RWPE2 (cell line): ENCODE data around the gene PLEKHM3.

Experiments
- ATAC-seq: fragments of 200-7000 bp; cut with Tn5 transposase; 3 replicates; pipeline ENCODE4 v1.9.1; 2021; ENCODE audit warnings: low read depth
- DNase-seq: peaks from one replicate; pipeline ENCODE4 v3.0.0-alpha.2; 2020; ENCODE audit warnings: low spot score
- H3K27ac ChIP-seq: fragments of 450-650 bp; 2 replicates; pipeline ENCODE4 v1.5.1; 2017; ENCODE audit warnings: mild to moderate bottlenecking; ENCODE audit not compliant: poor library complexity, severe bottlenecking
- H3K27me3 ChIP-seq: fragments of 250-450 bp; sonication (Bioruptor Pico); 2 replicates; pipeline ENCODE4 v1.5.1; 2021; ENCODE audit warnings: mild to moderate bottlenecking, moderate library complexity; ENCODE audit not compliant: insufficient read depth, poor library complexity, severe bottlenecking
- H3K36me3 ChIP-seq: fragments of 250-450 bp; sonication (Bioruptor Pico); 2 replicates; pipeline ENCODE4 v1.5.1; 2020; ENCODE audit warnings: low read depth, mild to moderate bottlenecking, moderate library complexity
- H3K4me1 ChIP-seq: fragments of 250-450 bp; sonication (Bioruptor Pico); 2 replicates; pipeline ENCODE4 v1.5.1; 2021; ENCODE audit warnings: mild to moderate bottlenecking, moderate library complexity; ENCODE audit not compliant: insufficient read depth, poor library complexity, severe bottlenecking
- H3K4me3 ChIP-seq: fragments of 250-450 bp; sonication (Bioruptor Pico); 2 replicates; pipeline ENCODE4 v1.5.1; 2021; ENCODE audit warnings: mild to moderate bottlenecking, moderate library complexity; ENCODE audit not compliant: severe bottlenecking
- H3K9me3 ChIP-seq: fragments of 250-450 bp; sonication (Bioruptor Pico); 2 replicates; pipeline ENCODE4 v1.5.1; 2021; ENCODE audit warnings: mild to moderate bottlenecking, moderate library complexity; ENCODE audit not compliant: severe bottlenecking
- CTCF ChIP-seq: fragments of 450-650 bp; IDR thresholded peaks from one replicate; pipeline ENCODE4 v1.5.1; 2017; ENCODE audit warnings: mild to moderate bottlenecking, moderate library complexity; ENCODE audit not compliant: poor library complexity, severe bottlenecking

Gene PLEKHM3

GRCh38 chr2:207792244-207792785 lies 233.0 kb downstream of the PLEKHM3 start:
- TF ChIP-seq CTCF: no peak
- Histone ChIP-seq H3K36me3 (no peaks in the 10 kb centered on the region), H3K27ac (peak overlapping the region; percentile 83), H3K4me1 (peaks cover 5% of the 10 kb centered on the region), H3K27me3 (no peaks in the 10 kb centered on the region), H3K9me3 (no peaks in the 10 kb centered on the region), H3K4me3 (no peak overlapping the region)
- ATAC-seq (peak; percentile 91), DNase-seq (no peak)

GRCh38 chr2:207791579-207792243 lies 233.6 kb downstream of the PLEKHM3 start:
- no peak for TF ChIP-seq CTCF
- peaks cover 5% of the 10 kb centered on the region for H3K4me1 ChIP-seq

GRCh38 chr2:207790898-207791297 lies 234.4 kb downstream of the PLEKHM3 start:
- Histone ChIP-seq H3K4me3 (no peak overlapping the region), H3K4me1 (peaks cover 5% of the 10 kb centered on the region), H3K27ac (peak overlapping the region; percentile 83), H3K27me3 (no peaks in the 10 kb centered on the region), H3K36me3 (no peaks in the 10 kb centered on the region), H3K9me3 (no peaks in the 10 kb centered on the region)
- TF ChIP-seq CTCF: no peak
- ATAC-seq: no peak
- DNase-seq: no peak

More at GRCh38 chr2:207791579-207792243, 233.6 kb downstream of the PLEKHM3 start:
- ATAC-seq (peak; percentile 60), DNase-seq (no peak)
- Histone ChIP-seq H3K9me3 (no peaks in the 10 kb centered on the region), H3K4me3 (no peak overlapping the region), H3K27me3 (no peaks in the 10 kb centered on the region), H3K27ac (peak overlapping the region; percentile 83), H3K36me3 (no peaks in the 10 kb centered on the region)

- ATAC-seq (no peak), DNase-seq (no peak)
- H3K4me1 ChIP-seq: peaks cover 9% of the 10 kb centered on the region
- TF ChIP-seq CTCF: no peak
- H3K27ac ChIP-seq: no peak overlapping the region
- H3K36me3 ChIP-seq: no peaks in the 10 kb centered on the region
- H3K9me3 ChIP-seq: no peaks in the 10 kb centered on the region
- H3K27me3 ChIP-seq: no peaks in the 10 kb centered on the region
- no peak overlapping the region for H3K4me3 ChIP-seq
Observed at GRCh38 chr2:207787800-207788199, 237.5 kb downstream of the PLEKHM3 start.

- Histone ChIP-seq H3K4me1 (peaks cover 4% of the 10 kb centered on the region), H3K9me3 (no peaks in the 10 kb centered on the region), H3K4me3 (no peak overlapping the region), H3K36me3 (no peaks in the 10 kb centered on the region), H3K27ac (no peak overlapping the region), H3K27me3 (no peaks in the 10 kb centered on the region)
- ATAC-seq (no peak), DNase-seq (no peak)
- no peak for TF ChIP-seq CTCF
Observed at GRCh38 chr2:207787017-207787416, 238.3 kb downstream of the PLEKHM3 start.
